HK-2 (cell line): Measurements from ENCODE around the gene MYEOV.

Source experiments
- DNase-seq: peaks from one replicate; pipeline ENCODE4 v3.0.0-alpha.2; 2018; ENCODE audit not compliant: unreplicated experiment

The MYEOV gene

DNA sequence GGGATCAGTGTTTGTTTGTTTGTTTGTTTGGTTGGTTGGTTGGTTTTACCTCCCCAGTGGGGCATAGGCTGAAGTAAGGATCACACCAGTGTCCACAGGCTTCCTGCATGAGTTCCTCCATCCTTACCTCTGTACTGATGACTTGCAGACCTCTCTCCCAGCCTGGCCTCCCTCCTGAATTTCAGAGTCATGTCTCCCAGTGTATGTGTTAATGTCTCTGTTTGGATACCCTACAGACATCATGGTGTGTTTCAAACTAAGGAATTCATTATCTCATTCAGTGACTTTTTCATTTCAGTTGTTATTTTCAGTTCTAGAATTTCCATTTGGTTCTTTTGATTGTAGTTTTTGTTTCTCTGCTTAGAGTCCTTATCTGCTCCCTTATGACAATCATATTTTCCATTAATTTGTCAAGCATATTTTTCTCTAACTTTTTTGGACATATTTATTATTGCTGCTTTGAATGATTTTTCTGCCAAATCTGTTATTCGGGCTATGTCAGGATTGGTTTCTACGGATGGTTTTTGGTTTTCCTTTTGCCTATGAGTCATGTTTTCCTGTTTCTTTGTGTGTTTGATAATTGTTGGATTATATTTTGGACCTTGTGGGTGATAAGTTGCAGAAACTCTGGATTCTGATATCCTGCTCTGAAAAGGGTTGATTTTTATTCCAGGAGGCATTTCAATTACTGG lies 23.6 kb downstream of the MYEOV start:
- DNase-seq, result no peak

DNA sequence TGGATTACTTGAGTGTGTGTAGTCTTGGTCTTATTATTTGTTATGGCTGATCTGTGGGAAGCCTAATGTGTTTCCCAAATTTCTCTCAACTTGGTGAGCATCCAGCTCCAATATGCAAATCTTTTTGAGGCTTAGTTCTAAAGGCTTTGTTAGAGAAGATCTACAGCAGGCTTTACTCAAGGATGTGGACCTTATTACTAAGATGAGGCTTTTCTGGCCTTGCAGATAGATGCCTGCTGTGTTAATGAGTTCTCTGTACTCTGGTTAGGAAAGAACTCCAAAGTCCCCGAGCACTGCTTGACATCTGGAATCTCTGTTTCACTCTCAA lies 24.1 kb downstream of the MYEOV start:
- no peak for DNase-seq

DNA sequence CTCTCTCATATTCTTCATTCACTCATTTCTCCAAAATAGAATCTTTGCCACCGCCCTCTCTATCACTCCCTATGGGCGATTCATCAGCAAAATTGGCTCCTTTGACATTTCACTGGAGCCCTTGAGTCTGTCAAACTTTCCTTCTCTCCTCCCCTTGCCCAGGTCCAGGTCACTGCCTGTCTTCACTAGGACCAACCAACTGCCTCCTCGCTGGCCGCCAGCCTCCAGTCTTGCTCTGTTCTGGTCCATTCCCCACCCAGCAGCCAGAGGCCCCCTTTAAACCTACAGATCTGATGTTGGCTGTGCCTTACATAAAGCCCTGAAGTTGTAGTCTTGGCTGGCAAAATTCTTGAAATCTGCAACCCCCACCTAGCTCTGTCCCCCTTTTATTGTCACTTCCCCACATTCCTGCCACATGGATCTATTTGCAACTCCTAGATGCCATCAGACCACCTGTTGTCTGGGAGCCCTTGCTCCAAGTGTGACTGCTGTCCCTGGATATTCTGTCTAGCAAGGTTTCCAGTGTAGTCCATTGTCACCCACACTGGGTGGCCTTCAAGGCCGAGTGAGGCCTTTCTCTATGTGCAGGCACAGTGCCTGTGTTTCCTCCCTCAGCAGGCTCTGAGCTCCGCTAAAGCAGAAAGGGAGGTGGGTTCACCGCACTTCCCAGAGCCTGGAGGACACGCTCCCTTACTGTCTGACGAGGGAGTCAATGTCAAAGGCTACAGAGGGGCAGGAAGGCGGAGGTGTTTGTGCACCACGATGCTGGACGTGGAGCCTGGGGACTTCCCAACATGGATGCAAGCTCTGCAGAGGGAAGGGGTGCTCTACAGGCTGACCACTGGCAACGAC lies 25.5 kb downstream of the MYEOV start:
- no peak for DNase-seq

DNA sequence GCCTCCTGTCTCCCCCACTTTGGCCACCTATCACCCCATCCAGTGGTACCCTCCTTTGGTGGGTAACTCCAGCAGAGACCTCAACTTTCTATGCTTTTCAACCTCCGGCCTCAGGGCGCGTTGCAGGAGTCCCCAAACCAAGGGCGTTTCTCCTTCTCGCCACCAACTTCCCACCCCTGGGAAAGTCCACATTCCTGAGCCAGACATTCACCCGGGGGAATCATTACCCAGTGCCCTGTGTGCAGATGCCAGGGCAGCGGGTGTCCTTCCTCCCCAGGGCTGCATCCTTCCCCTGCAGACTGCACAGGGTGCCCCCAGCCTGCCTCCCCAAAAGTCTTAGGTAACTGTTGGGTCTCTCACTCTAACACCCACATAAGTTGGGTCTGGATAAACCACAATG lies 26.4 kb downstream of the MYEOV start:
- DNase-seq, result peak; percentile 55

DNA sequence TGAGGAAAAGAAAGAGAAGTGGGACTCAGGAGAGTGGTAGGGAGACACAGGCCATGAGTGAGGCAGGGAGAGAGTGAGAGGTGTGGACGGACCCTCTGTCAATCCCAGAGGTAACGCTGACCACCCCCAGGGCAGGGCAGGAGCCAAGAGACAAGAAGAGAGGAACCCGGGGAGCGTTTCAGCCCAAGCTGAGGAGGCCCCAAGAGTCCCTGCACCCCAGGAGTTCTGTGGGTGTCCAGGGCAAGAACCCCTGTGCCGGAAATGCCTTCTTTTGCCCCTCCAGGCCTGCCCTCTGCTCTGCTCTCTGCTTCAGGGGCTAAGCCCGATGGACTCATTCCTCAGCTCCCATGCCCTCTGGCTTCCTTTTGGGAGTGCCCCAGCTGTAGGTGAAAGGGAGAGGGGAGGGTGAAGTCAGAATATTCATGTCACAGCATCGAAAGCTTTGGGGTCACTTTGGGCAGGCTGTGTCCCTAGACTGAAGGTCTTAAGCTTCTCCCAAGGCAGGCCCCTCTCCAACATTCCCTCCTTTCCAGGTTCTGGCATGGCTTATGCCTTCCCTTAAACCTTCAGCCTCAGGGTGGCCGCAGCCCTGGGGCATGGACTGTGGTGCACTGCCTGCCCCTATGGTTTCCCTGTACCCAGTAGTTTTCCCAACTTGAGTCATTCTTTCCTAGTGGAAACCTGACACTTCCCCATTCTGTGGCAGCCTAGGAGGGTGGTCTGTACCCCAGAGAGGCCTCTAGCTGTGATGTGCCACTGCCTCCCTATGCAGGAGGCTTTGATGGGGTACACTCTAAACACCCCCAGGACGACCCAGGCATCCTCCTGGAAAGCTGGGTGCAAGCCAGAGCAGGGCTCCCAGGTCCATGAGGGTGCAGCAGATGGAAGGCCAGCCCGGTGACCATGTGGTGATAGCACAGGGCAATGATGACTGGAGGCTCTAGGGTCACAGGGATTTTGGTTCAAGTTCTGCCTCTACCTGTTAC lies 27.1 kb downstream of the MYEOV start:
- DNase-seq, result no peak

DNA sequence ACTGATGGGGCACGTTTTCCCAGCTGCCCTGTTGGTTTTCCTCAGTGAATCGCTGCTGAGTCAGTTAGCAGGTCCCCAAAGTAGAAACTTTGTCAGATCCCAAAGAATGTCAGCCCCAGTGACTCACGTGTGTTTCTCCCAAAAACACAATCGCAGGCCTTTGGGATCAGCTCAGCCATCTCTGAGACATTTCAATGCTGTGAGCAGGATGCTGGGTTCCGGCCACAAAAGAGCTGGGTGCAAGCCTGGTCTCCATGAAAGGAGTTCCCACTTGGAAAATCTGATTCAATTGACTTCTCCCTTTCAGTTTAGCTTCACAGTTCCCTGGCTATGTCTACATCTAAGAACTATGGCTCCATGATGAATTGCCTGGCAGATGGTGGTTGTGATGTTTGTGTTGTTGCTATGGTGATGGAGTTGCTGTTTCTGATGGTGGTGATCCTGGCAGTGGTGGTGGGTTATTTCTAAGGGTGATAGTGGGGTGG lies 28.0 kb downstream of the MYEOV start:
- peak; percentile 36 for DNase-seq

DNA sequence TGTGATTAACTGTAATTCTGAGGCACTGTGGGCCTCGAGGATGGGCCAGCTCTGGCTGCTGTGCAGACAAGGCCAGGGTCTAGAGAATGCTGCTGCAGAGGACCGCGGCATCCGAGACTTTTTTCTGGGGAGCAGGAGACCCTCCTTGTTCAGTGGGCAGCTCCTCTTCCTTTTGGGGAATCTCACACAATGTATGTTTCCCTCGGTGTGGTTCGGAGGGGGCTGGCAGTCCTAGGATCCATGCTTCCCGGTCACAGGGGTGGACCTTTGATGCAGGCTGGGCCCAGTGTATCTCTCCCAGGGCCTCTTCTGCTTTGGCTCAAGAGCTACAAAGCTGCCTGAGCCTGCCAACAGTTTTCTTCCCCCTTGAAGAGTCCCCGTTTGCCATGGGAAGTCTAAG lies 31.5 kb downstream of the MYEOV start:
- no peak for DNase-seq

DNA sequence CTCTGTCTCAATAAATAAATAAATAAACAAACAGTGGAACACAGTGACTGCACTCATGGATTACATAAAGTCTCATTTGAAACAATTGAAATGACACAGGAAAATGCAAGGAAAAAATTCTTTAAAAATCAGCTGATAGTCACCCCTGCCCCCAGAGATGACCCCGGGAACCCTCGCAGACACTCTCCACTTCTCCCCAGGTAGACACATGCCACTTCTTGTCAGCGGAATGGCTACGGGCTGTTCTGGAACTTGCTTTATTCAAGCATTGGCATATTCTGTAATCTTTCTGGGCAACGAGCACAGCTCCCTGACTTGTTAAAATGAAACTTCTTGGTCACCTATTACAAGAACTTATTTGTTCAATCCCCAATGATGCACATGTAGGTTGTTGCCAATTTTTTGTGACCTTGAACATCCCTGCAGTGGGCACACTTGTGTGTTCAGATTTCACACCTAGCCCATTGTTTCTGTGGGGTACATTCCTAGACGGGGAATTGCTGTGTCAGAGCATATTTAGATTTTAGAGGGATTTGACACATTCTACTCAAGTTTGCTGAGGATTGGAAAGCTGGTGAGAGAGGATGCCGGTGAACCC lies 32.8 kb downstream of the MYEOV start:
- no peak for DNase-seq

DNA sequence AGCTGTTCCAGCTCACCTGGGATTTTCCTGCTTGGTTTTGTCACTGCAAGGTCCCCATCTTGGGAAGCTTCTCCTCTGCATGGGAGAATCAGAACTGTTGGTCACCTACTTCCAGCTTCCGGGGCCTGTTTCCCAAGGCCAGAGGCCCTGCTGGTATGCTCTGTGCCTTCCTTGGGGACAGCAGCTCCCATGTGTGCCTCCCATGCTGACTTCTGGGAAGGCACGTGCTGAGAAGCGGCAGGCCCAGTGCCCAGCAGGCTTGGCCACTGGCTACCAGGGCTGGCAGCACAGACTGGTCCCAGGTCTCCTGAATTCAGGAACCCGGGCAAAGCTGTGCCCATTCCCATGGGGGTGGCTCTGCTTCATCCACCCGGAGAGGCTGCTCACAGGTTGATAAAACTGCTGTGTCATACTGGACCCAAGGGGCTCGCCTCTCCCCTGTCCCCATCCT lies 33.8 kb downstream of the MYEOV start:
- DNase-seq, result no peak

DNA sequence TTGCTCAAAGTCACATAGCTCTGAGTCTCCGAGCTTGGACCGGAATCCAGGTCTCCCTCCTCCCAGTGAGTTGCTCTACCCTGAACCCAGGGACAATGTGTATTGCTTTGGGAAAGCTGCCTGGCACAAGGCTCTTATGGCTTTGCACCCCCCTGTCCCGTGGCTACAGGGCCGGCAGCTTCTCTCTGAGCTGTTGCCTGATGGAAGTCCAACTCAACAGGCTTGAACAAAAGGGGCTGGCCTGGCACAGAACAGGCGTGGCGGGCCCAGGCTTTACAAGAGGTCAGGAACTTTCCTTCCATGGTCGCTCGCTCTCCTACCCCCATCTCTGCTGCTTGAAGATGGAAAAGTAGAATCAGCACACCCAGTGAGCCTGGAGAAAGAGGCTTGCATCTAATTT lies 34.3 kb downstream of the MYEOV start:
- DNase-seq, result no peak

DNA sequence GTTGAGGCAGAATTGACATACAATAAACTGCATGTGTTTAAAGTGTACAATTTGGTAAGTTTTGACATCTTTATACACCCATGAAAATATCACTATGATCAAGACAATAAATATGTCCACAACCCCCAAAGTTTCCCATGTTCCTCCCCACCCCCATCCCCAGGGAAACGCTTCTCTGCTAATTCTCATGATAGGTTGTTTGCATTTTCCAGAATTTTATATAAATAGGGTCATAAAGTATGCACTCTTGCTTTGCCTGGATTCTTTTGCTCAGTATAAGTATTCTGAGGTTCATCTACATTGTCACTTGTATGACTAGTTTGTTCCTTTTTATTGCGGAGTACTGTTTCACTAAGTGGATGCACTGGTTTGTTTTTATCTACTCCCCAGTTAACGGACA lies 35.6 kb downstream of the MYEOV start:
- DNase-seq, result no peak

DNA sequence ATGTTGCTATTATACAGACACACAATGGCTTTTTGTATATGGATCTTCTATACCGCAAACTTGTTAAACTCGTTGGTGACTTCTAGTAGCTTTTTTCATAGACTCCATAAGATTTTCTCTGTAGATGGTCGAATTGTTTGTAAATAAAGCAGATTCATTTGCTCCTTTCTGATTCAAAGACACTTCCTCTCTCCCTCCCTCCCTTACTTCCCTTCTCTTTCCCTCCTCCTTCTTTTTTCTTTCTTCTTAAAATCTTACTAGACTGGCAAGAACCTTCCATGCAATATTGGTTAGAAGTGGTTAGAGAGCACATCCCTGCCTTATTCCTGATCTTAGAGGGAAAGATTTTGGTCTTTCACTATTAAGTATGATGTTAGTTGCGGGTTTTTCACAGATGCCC lies 36.4 kb downstream of the MYEOV start:
- DNase-seq, result no peak

DNA sequence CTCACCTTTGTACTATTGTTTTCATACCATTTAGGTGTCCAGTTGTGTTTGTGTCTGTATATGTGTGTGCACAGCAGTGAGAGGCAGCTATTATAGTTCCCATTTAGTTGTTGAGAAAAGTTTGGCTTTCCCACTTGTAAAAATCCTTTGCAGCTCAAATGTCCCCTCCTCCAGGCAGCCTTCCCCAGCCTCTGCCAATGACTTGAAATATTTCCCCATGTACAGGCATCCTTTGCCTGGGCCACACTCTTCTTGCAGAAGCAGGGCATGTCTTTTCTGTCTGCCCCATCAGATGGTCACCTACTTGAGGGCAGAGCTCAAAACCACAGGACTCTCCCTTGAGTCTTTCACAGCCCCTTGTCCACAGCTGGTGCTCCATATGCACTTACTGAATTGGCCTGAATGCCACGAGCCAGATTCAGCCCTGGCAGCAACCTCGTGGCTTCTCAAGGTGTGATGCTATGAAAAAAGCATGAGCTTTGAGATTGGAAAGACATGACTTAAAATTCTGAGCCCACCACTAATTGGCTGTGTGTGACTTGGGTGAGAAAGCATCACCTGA lies 39.3 kb downstream of the MYEOV start:
- no peak for DNase-seq

DNA sequence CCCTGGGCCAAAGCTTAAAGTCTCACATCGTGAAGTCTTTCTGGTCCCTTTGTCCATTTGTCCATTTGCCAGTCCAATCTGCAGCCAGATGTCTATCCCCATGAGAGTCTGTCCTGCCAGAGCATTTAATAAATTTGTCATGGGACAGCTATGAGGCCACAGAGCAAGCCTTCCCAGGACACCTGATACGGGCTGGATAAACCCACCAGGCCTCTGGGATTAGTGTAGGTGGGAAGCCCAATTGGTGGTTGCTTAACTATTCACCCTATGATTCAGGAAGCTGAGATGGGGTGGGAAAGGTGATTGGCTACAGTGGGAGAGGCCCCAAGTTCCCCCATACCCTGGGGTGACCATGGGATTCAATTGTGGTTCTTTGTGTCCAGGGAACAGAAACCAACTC lies 39.9 kb downstream of the MYEOV start:
- no peak for DNase-seq

DNA sequence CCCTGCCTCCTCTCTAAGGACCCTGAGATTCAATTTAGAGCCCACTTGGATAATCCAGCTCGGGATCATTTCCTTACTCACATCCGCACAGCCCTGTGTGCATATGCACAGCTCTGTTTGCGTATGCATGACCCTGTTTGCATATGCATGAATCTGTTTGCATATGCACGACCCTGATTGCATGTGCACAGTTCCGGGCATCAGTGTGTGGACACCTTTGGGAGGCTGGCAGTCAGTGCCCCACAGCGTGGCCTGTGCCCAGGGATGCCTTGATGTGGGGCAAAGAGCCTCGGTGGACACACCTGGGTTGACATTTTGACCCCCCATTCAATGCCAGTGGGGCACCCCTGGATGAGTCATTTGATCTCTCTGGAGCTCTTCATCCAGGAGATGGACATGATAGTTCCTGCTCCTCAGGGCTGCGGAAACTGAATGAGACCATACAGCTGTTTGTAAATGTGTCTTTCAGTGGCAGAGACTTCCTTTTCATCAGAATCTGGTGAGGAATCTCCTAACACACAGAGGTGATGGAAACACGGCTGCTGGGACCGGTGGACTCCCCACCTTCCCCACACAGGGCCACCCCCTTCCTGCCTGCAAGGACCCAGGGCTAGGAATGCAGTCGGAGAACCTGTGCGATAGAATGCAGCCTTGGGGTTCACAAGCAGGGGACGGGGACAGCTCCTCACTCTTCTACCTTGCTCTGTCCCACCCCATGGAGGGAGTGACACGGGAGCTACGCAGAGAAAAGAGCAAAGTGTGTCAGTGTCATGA lies 41.2 kb downstream of the MYEOV start:
- DNase-seq, result no peak

DNA sequence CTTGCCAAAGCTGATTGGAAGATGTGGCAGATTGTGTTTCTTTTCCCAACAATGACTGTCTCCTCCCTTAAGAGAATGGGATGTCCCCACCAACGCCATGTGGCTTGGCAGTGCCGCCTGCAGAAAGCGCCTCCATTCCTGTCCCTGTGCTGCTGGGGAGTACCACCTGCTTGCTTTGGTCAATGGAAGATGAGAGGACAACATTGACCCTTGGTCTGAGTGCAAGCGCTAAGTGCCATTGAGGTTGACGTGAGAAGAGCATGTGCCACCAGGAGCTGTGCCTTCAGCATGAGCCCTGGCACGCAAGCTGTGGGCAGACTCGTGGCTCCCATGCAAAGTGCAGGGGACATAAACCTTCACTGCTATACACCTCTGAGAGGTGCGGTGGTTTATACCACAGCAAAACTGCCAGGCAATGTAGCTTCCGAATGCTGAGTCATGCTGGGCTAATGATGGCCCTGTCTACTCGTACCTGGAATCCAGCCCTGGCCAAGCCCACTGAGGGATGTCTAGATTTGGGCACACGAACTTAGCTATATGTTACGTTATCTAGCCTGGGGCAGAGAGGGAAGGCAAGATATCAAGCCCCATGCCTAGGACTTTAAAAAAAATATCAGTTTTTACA lies 41.9 kb downstream of the MYEOV start:
- no peak for DNase-seq

DNA sequence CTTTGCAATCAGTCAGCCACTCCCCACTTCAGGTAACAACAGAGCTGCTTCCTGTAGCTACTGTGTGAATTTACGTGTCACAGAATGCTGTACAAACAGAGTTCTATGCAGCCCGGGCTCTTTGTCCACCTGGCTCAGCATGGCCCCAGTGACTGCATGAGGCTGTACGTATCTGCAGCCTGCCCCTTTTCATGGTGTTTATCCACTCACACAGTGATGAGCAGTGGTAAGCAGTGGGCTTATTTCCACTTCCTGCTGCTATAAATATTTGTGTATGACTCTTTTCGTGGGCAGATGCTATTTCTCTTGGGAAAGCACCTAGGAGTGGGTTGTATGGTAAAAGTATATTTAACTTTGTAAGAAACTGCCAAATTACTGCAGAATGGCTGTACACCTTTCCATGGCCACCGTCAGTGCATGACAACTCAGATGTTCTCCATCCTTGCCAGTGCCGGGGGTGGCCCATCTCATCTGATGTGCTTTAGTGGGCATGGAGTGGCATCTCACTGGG lies 43.3 kb downstream of the MYEOV start:
- DNase-seq, result peak; percentile 6

DNA sequence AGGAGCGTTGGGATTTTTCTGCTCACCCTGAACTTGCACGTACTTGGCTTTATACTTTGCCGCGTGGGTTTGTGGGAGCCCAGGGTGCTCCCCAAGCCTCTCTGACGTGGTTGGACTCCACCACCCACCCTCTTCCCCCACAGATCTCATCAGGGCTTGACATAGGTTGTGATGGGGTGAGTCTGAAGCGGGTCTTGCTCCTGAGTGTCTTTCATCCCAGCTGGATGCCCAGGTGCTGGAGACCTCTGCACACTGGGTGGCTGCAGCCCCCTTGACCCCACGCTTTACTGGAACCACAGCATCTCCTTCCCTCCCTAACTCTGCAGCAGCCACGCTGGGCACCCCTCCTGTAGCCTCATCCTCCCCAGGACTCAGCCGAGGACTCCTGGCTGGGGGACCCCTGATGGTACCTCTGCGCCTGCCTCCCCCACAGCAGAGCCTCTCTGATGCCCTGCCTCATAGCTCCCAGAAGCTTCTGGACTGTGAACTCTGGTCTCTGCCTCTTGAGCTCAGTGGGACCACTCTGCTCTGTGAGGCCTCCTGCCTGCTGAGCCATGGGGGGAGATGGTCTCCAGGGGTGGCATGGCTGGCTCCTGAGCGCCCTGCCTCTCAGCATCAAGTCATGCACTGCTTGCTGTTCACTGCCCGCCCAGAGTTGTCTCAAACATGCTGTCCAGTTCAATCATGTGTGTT lies 45.2 kb downstream of the MYEOV start:
- no peak for DNase-seq

DNA sequence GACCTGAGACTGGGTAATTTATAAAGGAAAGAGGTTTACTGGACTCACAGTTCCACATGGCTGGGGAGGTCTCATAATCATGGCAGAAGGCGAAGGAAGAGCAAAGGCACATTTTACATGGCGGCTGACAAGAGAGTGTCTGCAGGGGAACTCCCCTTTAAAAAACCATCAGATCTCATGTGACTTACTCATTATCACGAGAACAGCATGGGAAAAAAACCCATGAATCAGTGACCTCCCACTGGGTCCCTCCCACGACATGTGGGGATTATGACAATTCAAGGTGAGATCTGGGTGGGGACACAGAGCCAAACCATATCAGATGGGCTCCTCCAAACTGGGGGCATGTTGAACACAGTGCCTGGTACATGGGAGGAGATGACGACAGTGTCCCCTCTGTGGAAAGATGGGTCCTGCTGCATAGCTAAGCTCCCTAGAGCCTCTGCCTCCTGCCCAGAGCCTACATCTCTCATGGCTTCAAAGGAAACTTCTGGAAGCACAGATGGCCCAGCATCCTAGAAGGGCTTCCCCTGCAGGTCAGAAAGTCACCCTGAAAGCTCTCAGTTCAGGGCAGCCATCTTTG lies 46.1 kb downstream of the MYEOV start:
- no peak for DNase-seq
